Activated CD4-positive, alpha-beta memory T cell treated with anti-CD3 and anti-CD28 coated beads for 36 hours (primary cell): ENCODE results near the gene BARHL2. TPM values are rescaled to one million over a fixed set of nuclear protein-coding genes. Genes with fewer than 3 reads are reported as not detected.

Experiments used
- CTCF ChIA-PET: fragments of 350-600 bp; sonication (Branson Sonifier 250); formaldehyde crosslinking; loops from one replicate; lab custom pipeline; 2021; ENCODE audit warnings: antibody characterized with exemption, inconsistent platforms; lab: Charles Lee
- POLR2A ChIA-PET: fragments of 350-600 bp; sonication (Branson Sonifier 250); formaldehyde crosslinking; loops from one replicate; lab custom pipeline; 2021; ENCODE audit warnings: antibody characterized with exemption; lab: Charles Lee
- DNase-seq: peaks from one replicate; pipeline ENCODE4 v3.0.0-alpha.2; 2020
- H3K27ac Mint-ChIP-seq: one replicate; pipeline ENCODE4 v1.8.0; 2021; ENCODE audit warnings: mixed read lengths
- H3K27me3 Mint-ChIP-seq: one replicate; pipeline ENCODE4 v1.8.0; 2021; ENCODE audit warnings: mixed read lengths
- H3K36me3 Mint-ChIP-seq: one replicate; pipeline ENCODE4 v1.8.0; 2021; ENCODE audit warnings: mixed read lengths
- H3K4me1 Mint-ChIP-seq: one replicate; pipeline ENCODE4 v1.8.0; 2021; ENCODE audit warnings: low read depth, mixed read lengths
- H3K4me3 Mint-ChIP-seq: one replicate; pipeline ENCODE4 v1.8.0; 2021; ENCODE audit warnings: mild to moderate bottlenecking, mixed read lengths
- H3K9me3 Mint-ChIP-seq: one replicate; pipeline ENCODE4 v1.8.0; 2021; ENCODE audit warnings: mixed read lengths
- intact Hi-C: fragments of 100-400 bp; cut with micrococcal nuclease; formaldehyde crosslinking; loops from one replicate; pipeline ENCODE4 v1.15.1; 2023
- total RNA-seq, 2 experiments: library from RNA; stranded (reverse); gene quantifications; one replicate each; pipeline ENCODE4 v1.2.3, GENCODE V29; 2021

BARHL2 gene
- total RNA-seq, 2 experiments from 2014 or later = not detected

- CTCF ChIA-PET = interaction anchor here (1.2 to 1.4 kb wide), 2 partner anchors 240 to 442 kb away, joined by 3 to 8 read pairs; no protein-coding TSS in a partner anchor
- peaks cover 91% of the 10 kb centered on the region for H3K27me3 Mint-ChIP-seq
- peaks cover 31% of the 10 kb centered on the region for H3K36me3 Mint-ChIP-seq
- peaks cover 42% of the 10 kb centered on the region for H3K4me1 Mint-ChIP-seq
- DNase-seq = peak; percentile 46
- POLR2A ChIA-PET = no interaction called here
- peaks cover 11% of the 10 kb centered on the region for H3K9me3 Mint-ChIP-seq
- peak overlapping the region; percentile 46 for H3K27ac Mint-ChIP-seq
- H3K4me3 Mint-ChIP-seq = peak overlapping the region; percentile 57
- intact Hi-C loops = loop anchor here (1.0 to 5.0 kb wide), 3 partner anchors 129 to 441 kb away; no protein-coding TSS in a partner anchor
These were observed 6.5 kb upstream of the BARHL2 start for GRCh38 chr1:90723590-90724108.

GRCh38 chr1:90722874-90723589 is 5.9 kb upstream of the BARHL2 start:
- no peak overlapping the region for H3K27ac Mint-ChIP-seq
- POLR2A ChIA-PET = no interaction called here
- peaks cover 39% of the 10 kb centered on the region for H3K4me1 Mint-ChIP-seq
- DNase-seq = no peak
- peak overlapping the region; percentile 57 for H3K4me3 Mint-ChIP-seq
- peaks cover 11% of the 10 kb centered on the region for H3K9me3 Mint-ChIP-seq
- intact Hi-C loops = loop anchor here (1.0 to 5.0 kb wide), 3 partner anchors 129 to 442 kb away; no protein-coding TSS in a partner anchor
- H3K27me3 Mint-ChIP-seq = peaks cover 89% of the 10 kb centered on the region
- peaks cover 34% of the 10 kb centered on the region for H3K36me3 Mint-ChIP-seq
- CTCF ChIA-PET = interaction anchor here (1.2 to 3.1 kb wide), 5 partner anchors 15 to 443 kb away, joined by 3 to 28 read pairs (median 8); no protein-coding TSS in a partner anchor

- Mint-ChIP-seq H3K4me3 (no peak overlapping the region), H3K27me3 (peaks cover 83% of the 10 kb centered on the region), H3K27ac (no peak overlapping the region), H3K4me1 (peaks cover 45% of the 10 kb centered on the region), H3K36me3 (peaks cover 39% of the 10 kb centered on the region), H3K9me3 (peaks cover 14% of the 10 kb centered on the region)
- POLR2A ChIA-PET = no interaction called here
- CTCF ChIA-PET = interaction anchor here (0.6 to 3.1 kb wide), 25 partner anchors 8 to 455 kb away, joined by 3 to 28 read pairs (median 4); partner anchors contain the start of gene ZNF644
- intact Hi-C loops = loop anchor here (2.0 to 5.0 kb wide), 3 partner anchors 15 to 443 kb away; no protein-coding TSS in a partner anchor
- DNase-seq = peak; percentile 71
These were observed 4.4 kb upstream of the BARHL2 start for GRCh38 chr1:90721210-90722194.

- intact Hi-C loops = loop anchor here (2.0 to 5.0 kb wide), 2 partner anchors 13 to 132 kb away; no protein-coding TSS in a partner anchor
- CTCF ChIA-PET = interaction anchor here (2.3 to 3.1 kb wide), 3 partner anchors 9 to 446 kb away, joined by 12 to 28 read pairs (median 16); no protein-coding TSS in a partner anchor
- Mint-ChIP-seq H3K4me3 (no peak overlapping the region), H3K9me3 (peaks cover 15% of the 10 kb centered on the region), H3K27ac (no peak overlapping the region), H3K36me3 (peaks cover 33% of the 10 kb centered on the region), H3K4me1 (peaks cover 33% of the 10 kb centered on the region), H3K27me3 (peaks cover 82% of the 10 kb centered on the region)
- POLR2A ChIA-PET = no interaction called here
- DNase-seq = no peak
These were observed 3.1 kb upstream of the BARHL2 start for GRCh38 chr1:90720145-90720636.

- Mint-ChIP-seq H3K4me3 (no peak overlapping the region), H3K27ac (no peak overlapping the region), H3K36me3 (peaks cover 33% of the 10 kb centered on the region), H3K4me1 (peaks cover 29% of the 10 kb centered on the region), H3K27me3 (peaks cover 84% of the 10 kb centered on the region), H3K9me3 (peaks cover 15% of the 10 kb centered on the region)
- no peak for DNase-seq
- ChIA-PET CTCF (interaction anchor here (0.5 to 3.1 kb wide), 2 partner anchors 12 to 452 kb away, joined by 4 to 16 read pairs; no protein-coding TSS in a partner anchor), POLR2A (no interaction called here)
- intact Hi-C loops = loop anchor here (2.0 to 5.0 kb wide), 3 partner anchors 13 to 133 kb away; no protein-coding TSS in a partner anchor
These were observed 2.4 kb upstream of the BARHL2 start for GRCh38 chr1:90719330-90720144.

- POLR2A ChIA-PET = no interaction called here
- peak overlapping the region; percentile 50 for H3K4me3 Mint-ChIP-seq
- CTCF ChIA-PET = interaction anchor here (0.5 to 1.0 kb wide), 2 partner anchors 12 to 452 kb away, joined by 3 to 4 read pairs; no protein-coding TSS in a partner anchor
These were observed 1.6 kb upstream of the BARHL2 start for GRCh38 chr1:90718411-90719329.

GRCh38 chr1:90717665-90718410 is 736 bp upstream of the BARHL2 start:
- Mint-ChIP-seq H3K9me3 (peaks cover 13% of the 10 kb centered on the region), H3K27me3 (peaks cover 85% of the 10 kb centered on the region), H3K4me1 (peaks cover 20% of the 10 kb centered on the region), H3K27ac (peak overlapping the region; percentile 65), H3K36me3 (peaks cover 30% of the 10 kb centered on the region), H3K4me3 (peak overlapping the region; percentile 50)
- no peak for DNase-seq
- POLR2A ChIA-PET = no interaction called here
- CTCF ChIA-PET = interaction anchor here (1.0 kb wide), 1 partner anchor 13 kb away, joined by 3 read pairs; no protein-coding TSS in a partner anchor
- intact Hi-C loops = loop anchor here (2.0 kb wide), 1 partner anchor 119 kb away; no protein-coding TSS in a partner anchor

More at GRCh38 chr1:90718411-90719329, 1.6 kb upstream of the BARHL2 start:
- no peak for DNase-seq
- Mint-ChIP-seq H3K27ac (peak overlapping the region; percentile 65), H3K36me3 (peaks cover 30% of the 10 kb centered on the region), H3K9me3 (peaks cover 13% of the 10 kb centered on the region), H3K27me3 (peaks cover 84% of the 10 kb centered on the region), H3K4me1 (peaks cover 22% of the 10 kb centered on the region)
- intact Hi-C loops = loop anchor here (2.0 kb wide), 1 partner anchor 118 kb away; no protein-coding TSS in a partner anchor

- intact Hi-C loops = no loop called here
- Mint-ChIP-seq H3K4me3 (peak overlapping the region; percentile 55), H3K9me3 (peaks cover 13% of the 10 kb centered on the region), H3K27me3 (peaks cover 85% of the 10 kb centered on the region), H3K27ac (peak overlapping the region; percentile 11), H3K36me3 (peaks cover 30% of the 10 kb centered on the region), H3K4me1 (peaks cover 20% of the 10 kb centered on the region)
- no peak for DNase-seq
- ChIA-PET POLR2A (no interaction called here), CTCF (no interaction called here)
These were observed 208 bp upstream of the BARHL2 start for GRCh38 chr1:90717356-90717664.

GRCh38 chr1:90716243-90716551 is 905 bp downstream of the BARHL2 start:
- POLR2A ChIA-PET = interaction anchor here (0.9 kb wide), 1 partner anchor 10 kb away, joined by 3 read pairs; no protein-coding TSS in a partner anchor
- DNase-seq = no peak
- Mint-ChIP-seq H3K4me1 (peaks cover 22% of the 10 kb centered on the region), H3K4me3 (no peak overlapping the region), H3K9me3 (peaks cover 13% of the 10 kb centered on the region), H3K27ac (peak overlapping the region; percentile 42), H3K36me3 (peaks cover 27% of the 10 kb centered on the region), H3K27me3 (peaks cover 83% of the 10 kb centered on the region)
- CTCF ChIA-PET = no interaction called here
- intact Hi-C loops = no loop called here
